Iris pigment epithelial cell (primary cell): ENCODE results near the gene KRT39.
A peak's percentile ranks its signal among the peaks of the same experiment; 100 is the strongest.
"Not testable (repeated sequence)": the region's sequence is repeated elsewhere in the genome, so short reads cannot be mapped to it uniquely, and the experiment has no call there.

Experiments used
- DNase-seq: peaks from one replicate; pipeline ENCODE4 v3.0.0-alpha.2; 2011; ENCODE audit warnings: low read depth

KRT39 gene

DNA sequence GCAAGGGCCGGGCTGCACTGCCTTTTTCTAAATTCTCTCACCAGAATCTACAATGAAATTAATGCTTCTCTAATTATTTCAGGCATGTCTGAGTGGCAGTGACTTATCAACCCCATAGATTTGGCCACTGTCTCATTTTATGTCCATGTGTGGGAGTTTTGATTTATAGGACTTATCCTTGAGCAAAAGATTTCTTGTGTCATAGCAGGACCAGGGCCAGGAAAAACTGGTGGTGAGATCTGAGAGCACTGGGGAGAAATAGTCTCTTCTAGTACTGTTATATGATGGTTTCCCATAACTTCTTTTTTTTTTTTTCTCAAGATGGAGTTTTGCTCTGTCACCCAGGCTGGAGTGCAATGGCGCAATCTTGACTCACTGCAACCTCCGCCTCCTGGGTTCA lies 27.8 kb downstream of the KRT39 start:
- DNase-seq: no peak

DNA sequence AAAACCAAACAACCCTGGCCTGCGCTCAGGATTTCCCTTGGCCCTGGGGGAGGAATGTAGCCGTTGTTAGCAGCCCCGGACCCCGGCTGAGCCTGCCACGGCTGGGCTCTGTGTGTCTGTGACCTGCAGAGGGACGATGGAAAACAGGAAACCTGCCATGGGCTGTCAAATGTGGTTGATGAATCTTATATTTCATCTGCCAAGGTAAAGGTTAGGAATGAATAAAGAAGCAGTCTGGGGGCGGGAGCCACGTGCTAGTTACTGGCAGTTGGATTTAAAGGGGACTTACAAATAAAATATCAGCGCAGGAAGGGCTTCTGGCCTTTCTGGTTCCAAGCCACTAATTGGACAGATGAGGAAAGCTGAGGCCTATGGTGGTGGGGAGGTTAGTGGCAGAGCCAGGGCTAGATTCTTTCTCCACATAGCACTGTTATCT lies 29.3 kb downstream of the KRT39 start, which contains the start of gene KRT23:
Gene KRT23, minus strand, starts transcription at position 263 of the 436 bp plus-strand sequence. CDS start 1,043 bp downstream, outside the sequence.
- no peak for DNase-seq

DNA sequence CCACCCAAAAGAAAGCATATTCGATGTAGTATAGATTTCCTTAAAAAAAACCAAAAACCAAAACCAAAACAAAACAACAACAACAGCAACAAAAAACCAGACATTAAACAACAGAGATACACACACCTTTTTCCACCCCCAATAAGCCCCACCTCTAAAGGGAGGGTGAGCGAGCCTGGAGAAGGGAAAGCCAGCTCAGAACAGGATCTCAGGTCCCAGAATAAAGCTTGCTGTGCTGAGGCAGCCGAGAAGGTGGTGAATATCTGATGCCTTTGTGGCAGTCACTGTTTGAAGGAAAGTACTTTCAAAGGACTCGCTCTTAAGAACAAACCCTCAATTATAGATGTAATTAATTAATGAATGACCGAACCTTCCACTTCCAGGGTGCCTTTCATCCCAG lies 29.8 kb downstream of the KRT39 start:
- no peak for DNase-seq

DNA sequence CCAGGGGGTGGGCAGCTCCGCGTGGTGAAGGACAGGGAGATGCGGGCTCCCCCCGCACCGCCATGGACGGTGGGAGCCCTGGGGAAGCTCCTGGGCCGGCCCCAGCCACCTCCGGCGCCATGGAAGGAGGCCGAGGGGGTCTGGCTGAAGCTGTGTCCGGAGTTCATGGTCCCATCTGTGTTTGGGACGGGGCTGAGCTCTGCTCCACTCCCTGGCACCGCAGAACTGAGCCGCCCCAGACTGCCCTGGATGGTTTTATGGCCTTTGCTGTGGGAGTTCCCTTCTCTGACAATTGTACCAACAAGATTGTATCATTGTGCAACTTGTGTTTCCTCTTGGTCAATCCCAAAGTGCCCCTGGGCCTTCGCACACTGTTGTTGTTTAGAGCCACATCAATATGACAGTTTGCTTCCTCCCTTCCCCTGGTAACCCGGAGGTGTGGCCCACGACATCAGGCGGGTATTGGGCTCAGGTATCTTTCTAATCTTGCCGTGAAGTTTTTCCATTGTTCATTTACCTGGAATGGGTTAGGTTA lies 30.2 kb downstream of the KRT39 start:
- no peak for DNase-seq

DNA sequence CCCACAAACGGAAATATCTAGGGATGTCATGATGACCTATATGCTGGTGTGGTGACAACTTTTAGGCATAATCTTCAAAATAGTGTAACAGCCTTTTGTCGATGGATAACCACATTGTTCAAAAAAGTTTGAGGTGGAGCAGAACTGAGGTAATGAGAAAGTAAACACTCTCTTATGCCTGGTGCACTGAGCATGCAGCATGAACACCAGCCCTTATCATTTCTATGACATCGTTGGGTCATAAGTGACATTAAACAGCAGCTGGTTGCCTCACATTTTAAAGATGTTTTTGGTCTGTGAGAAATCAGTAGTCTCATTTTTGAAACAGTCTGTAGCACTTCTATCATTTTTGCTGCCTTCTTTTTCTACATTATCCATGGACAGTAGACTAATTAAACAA lies 31.1 kb downstream of the KRT39 start:
- DNase-seq: no peak

DNA sequence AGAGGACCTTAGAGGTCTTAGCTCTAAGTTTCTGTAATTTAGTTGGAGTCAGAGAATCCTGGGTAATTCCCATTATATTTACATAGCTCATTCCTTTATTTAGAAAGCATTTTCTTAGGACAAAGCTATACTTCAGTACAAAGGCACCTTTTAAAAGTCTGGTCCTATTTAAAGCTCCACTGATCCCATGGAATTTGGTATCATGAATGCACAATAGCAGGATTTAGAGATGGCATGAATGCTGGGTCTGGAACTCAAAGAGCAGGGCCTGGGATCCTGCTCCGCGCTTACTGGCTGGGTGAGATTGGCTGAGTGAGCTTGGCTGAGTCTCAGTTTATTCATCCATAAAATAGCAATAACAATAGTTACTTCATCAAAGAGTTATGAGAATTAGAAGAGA lies 34.1 kb downstream of the KRT39 start:
- DNase-seq: peak; percentile 49

DNA sequence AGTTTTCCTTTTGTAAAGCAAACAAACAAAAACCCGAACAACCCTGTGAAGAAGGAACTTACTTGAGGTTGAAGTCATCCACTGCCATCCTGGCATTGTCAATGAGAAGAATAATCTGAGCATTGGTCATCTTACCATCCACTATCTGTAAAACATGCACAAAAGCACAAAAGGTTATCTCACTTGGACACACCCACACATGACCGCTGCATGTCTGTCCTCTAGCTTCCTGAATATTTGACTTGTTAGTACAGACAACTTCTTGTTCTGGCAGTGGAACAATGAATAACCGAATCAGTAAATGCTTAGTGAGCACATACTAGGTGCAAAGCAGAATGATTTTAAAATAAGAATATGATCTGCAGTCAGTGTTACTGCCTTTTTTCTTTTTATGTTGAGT lies 35.4 kb downstream of the KRT39 start:
- no peak for DNase-seq

DNA sequence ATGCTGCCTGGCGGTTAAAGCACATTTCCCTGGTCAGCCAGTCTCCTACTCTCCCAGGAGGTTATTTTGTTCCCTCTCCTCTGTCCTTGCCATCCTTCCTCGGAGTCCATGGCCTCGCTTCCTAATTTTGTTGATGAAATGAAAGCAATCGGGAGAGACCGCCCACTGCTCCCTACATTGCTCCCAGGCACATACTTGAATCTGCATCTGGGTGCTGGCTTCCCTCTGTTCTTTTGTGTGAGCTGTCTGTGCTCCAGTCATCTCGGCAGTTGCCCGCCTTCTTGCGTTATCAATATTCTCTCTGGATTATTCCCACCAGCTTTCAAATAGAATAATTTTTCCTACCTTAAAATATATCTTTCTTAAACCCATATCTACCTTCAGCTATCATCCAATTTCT lies 40.4 kb downstream of the KRT39 start:
- no peak for DNase-seq

DNA sequence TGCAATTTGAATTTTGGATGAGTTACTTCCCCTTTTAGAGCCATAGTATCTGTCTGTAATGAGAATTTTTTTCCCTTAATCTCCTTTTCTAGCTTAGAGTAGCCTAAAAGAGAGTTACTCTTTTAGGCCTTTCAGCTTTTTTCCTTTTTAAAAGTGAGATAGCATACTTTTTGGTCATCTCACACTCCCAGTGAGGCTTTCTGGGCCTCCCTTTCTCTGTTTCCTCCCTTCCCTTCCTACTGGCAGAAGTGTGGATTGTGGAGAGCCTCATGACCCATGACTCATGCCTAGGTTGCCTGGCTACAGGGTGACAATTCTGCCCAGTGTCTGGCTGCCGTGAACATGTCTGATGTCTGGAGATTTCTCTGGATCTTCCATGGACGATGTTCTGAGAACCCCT lies 44.5 kb downstream of the KRT39 start:
- DNase-seq: peak; percentile 90

DNA sequence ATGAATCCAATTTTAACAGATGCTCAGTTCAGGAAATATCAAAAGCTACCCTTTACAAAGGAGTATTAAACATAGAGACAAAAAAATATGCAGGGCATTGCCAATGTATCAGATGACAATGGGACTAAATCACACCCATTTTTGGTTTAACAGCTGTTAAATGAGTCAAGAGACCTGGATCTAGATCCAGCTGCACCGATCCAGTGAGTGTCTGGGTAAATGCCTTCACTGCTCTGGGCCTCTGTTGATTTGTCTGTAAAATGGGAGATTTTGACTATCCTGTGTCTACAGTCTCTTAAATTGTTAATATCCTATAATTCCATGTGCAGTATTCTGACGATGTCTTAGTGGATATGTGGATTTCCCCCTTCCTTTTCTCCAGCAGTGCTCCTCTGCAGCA lies 45.7 kb downstream of the KRT39 start:
- no peak for DNase-seq

DNA sequence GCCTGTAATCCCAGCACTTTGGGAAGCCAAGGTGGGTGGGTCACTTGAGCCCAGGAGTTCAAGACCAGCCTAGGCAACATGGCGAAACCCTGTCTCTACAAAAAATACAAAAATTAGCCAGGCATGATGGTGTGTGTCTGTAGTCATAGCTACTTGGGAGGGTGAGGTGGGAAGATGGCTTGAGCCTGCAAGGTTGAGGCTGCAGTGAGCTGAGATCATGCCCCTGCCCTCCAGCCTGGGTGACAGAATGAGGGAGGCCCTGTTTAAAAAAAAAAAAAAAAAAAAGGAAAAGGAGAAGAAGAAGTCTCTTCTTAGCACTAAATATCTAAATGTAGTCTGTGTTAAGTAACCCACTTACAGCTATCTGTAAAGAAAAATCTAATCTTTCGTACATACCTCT lies 49.6 kb downstream of the KRT39 start:
- not testable (repeated sequence) for DNase-seq

DNA sequence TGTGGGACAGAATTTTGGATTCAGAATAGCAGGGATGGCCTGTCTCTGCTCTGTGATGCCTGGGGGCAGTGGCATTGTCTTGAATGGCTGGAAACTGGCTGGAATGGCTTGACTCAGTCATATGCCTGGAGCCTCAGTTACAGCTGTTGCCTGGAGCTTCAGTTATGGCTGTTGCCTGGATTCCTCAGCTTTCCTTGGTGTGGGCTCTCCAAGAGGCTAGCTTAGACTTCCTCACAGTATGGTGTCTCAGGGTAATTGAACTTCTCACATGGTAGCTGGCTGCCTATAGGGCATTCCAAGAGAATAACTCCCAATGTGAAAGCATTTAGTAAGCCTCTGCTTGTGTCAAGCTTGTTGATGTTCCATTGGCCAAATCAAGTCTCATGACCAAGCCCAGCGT lies 50.4 kb downstream of the KRT39 start:
- no peak for DNase-seq

DNA sequence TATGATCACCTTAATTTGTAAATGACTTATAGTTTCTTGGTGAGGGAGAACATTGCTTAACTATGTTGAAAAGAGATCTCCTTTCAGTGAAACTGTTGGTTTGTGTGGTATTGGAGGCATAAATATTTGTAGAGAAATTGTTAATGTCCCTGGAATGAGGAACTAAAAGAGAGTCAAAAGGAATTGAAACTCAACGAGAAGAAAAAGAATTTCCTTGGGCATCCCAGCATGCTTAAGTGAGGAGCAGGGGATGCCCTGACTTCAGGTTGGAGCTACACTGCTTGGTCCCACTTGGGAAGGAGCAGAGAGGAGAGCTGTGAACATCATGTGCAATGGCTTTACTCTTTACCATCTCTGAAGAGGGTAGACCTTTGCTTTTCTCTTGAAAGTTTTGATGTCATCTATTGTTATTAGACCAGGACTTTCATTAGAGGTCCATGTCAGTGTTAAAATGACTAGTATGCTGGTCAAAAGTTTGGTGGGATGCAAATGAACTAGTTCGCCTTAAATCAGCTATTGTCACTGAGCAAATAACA lies 51.0 kb downstream of the KRT39 start:
- peak; percentile 77 for DNase-seq

DNA sequence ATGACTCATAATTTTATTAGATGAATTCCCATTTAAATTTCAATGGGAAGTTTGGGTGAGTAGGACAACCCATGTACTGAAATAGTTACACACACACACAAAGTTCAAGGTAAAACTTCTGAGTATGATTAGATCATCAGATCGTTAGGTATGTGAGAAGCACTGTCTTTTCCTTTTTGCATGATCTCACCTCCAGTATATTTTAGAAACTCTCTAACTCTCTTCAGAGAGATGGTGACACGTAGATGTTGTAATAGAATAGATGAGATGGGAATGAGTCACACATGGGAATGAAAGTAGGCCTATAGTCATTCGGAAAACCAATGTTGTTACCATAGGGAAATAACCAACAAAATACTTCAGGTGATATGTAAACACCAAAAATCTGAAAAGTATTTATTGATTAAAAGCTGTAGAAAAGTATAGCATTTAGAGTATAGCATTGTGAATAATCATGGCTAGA lies 51.5 kb downstream of the KRT39 start:
- peak; percentile 97 for DNase-seq

DNA sequence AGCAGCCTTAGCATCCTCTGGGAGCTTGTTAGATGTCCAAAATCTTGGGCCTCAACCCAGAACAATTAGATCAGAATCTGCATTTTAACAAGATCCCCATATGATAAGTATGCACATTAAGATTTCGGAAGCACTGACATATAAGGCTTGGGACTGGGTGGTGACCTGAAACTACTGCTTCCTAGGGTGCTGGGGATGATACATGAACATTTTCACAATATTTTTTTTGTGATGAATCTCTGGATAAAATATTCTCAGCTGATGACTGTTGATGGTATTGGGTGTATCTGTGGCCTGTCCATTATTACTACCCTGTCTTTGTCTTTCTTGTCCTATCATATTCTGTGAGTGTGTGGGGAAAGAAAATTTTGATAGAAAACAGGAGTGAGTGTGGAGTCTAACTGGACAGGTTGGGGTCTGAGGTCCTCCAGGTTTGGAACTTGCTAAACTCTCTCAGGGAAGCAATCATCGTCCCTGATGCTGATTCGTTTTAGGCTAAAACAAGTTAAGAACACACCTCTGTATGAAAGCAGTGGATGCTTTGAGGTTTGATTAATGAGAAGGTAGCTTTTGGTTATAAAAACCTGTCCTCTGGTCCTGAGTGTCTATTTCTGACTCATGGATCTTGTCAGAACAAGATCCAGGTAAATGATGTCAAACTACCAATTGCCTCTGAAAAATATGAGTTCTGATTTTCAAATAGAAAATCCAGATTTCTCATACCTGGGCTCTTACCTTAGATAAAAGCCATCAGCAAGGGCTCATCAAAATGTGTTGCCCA lies 52.5 kb downstream of the KRT39 start:
- no peak for DNase-seq

DNA sequence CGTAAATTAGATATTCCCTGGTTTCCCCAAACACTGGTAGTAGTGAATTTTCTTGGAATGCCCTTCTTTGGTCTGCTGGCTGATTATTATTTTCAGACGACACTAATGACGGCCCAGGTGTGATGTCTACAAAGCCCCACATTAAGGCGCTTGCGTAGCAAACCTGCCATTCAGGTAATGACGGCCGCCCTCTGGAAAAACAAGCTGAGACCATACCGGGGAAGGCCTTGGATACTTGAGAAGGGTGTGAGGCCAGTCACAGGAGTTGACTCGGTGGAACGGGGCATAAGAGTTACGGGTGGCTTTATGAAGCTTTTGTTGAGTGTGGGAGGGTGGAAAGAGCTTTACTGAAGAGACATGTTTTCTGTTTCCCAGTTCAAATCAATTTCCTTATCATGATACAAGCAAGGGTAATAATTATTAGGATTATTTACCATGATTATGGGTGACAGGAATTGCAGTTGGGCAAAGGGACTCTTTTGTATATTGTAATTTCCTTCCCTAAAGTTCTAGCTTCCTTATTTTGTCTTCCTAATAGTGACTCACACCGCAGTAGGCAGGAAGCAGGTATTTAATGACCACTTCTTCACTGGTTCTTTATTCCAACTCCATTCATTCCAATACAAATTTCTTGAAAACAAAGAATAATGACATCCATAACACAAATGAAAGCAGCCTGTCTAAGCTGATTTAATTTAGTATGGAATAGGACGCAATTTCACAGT lies 54.1 kb downstream of the KRT39 start:
- DNase-seq: no peak

DNA sequence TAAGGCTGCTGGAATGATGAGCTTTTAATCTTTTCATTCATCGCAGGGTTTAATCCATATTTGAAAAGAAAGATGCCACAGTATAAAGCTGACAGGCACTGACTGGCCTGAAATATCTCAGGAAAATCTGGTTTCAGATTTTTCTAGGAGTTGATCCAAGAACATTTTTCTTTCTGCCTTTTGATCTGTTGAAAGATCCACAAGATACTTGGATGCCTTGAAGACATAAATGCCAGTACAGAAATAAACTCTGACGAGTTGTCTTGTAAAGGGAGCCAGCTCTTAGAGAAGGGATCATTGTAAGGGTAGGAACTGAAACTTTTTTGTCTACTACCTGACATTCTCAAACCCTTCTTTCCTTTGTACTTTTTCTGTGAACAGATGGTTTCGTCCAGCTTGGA lies 56.3 kb downstream of the KRT39 start:
- peak; percentile 76 for DNase-seq

DNA sequence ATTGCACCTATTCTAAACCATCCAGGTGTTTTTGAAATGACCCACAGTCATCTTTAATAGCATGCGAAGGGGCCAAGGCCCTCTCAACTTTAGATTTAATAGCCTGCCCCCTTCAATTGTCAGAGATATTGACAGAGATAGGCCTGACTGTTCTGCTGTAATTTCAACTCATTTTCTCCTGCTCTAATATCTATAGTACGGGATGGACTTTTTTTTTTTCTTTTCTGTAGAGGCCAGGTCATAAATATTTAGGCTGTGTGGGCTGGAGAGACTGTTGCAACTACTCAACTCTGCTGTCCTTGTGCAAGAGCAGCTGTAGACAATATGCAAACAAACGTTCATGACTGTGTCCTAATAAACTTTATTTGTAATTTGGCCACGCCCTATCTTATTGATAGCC lies 57.0 kb downstream of the KRT39 start:
- peak; percentile 93 for DNase-seq

DNA sequence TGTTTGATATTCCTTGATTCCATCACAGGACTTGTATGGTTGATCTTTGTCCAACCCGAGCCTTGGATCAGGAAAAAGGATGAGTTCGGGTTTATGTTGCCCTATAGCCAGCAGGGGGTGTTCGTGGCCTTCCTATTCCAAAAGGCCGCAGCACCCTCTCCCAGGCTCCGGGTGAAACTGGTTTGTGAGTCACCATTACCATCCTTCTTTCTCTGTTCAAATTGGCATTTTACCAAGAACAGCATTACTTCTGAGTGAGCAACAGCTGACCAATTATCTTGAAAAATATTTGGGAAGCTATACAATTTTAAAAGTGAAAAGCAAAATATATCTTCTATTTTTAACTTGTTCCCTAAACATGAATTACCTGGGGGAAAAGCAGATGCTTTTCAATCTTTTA lies 57.4 kb downstream of the KRT39 start:
- peak; percentile 96 for DNase-seq
